ENCODE data around the gene WDFY4.

WDFY4 gene

GRCh38 chr10:48929413-48929990, 244.8 kb downstream of the WDFY4 start:
- no peak overlapping the region for H3K4me3 ChIP-seq (ENCODE audit: low read length)
- no peak for TF ChIP-seq ZNF274 (IDR thresholded peaks at IDR 0.05; ENCODE audit: low read depth, low read length)

GRCh38 chr10:48931188-48931587, 246.5 kb downstream of the WDFY4 start:
- no peak for TF ChIP-seq ZNF274 (IDR thresholded peaks at IDR 0.05; ENCODE audit: low read depth, low read length)
- no peak overlapping the region for H3K4me3 ChIP-seq (ENCODE audit: low read length)

GRCh38 chr10:48932831-48933664, 248.4 kb downstream of the WDFY4 start:
- TF ChIP-seq ZNF274 (IDR thresholded peaks at IDR 0.05; ENCODE audit: low read depth, low read length), result no peak
- no peak overlapping the region for H3K4me3 ChIP-seq (ENCODE audit: low read length)

GRCh38 chr10:48934672-48935501, 250.2 kb downstream of the WDFY4 start:
- TF ChIP-seq ZNF274 (IDR thresholded peaks at IDR 0.05; ENCODE audit: low read depth, low read length), result no peak
- H3K4me3 ChIP-seq (ENCODE audit: low read length), result no peak overlapping the region

GRCh38 chr10:48935577-48935976, 250.9 kb downstream of the WDFY4 start:
- H3K4me3 ChIP-seq (ENCODE audit: low read length), result no peak overlapping the region
- no peak for TF ChIP-seq ZNF274 (IDR thresholded peaks at IDR 0.05; ENCODE audit: low read depth, low read length)

GRCh38 chr10:48937796-48938195, 253.1 kb downstream of the WDFY4 start:
- no peak overlapping the region for H3K4me3 ChIP-seq (ENCODE audit: low read length)
- no peak for TF ChIP-seq ZNF274 (IDR thresholded peaks at IDR 0.05; ENCODE audit: low read depth, low read length)

- H3K4me3 ChIP-seq (ENCODE audit: low read length), result no peak overlapping the region
- TF ChIP-seq ZNF274 (IDR thresholded peaks at IDR 0.05; ENCODE audit: low read depth, low read length), result no peak
Measured at GRCh38 chr10:48938281-48938680, 253.6 kb downstream of the WDFY4 start.

- TF ChIP-seq ZNF274 (IDR thresholded peaks at IDR 0.05; ENCODE audit: low read depth, low read length), result no peak
- H3K4me3 ChIP-seq (ENCODE audit: low read length), result no peak overlapping the region
Measured at GRCh38 chr10:48938990-48939536, 254.4 kb downstream of the WDFY4 start.

- H3K4me3 ChIP-seq (ENCODE audit: low read length), result no peak within 1 kb of the TSS
- TF ChIP-seq ZNF274 (IDR thresholded peaks at IDR 0.05; ENCODE audit: low read depth, low read length), result no peak
Measured at GRCh38 chr10:48939790-48940325, 255.2 kb downstream of the WDFY4 start, which contains the start of gene LRRC18. Gene LRRC18 (minus strand): TSS chr10:48939840. CDS start chr10:48914155, 25,685 bp downstream.

GRCh38 chr10:48940372-48940771, 255.7 kb downstream of the WDFY4 start:
- H3K4me3 ChIP-seq (ENCODE audit: low read length), result no peak overlapping the region

GRCh38 chr10:48940958-48941357, 256.3 kb downstream of the WDFY4 start:
- TF ChIP-seq ZNF274 (IDR thresholded peaks at IDR 0.05; ENCODE audit: low read depth, low read length), result no peak
- H3K4me3 ChIP-seq (ENCODE audit: low read length), result no peak overlapping the region

More at GRCh38 chr10:48940372-48940771, 255.7 kb downstream of the WDFY4 start:
- TF ChIP-seq ZNF274 (IDR thresholded peaks at IDR 0.05; ENCODE audit: low read depth, low read length), result no peak

- H3K4me3 ChIP-seq (ENCODE audit: low read length), result no peak overlapping the region
- no peak for TF ChIP-seq ZNF274 (IDR thresholded peaks at IDR 0.05; ENCODE audit: low read depth, low read length)
Measured at GRCh38 chr10:48941427-48942075, 256.9 kb downstream of the WDFY4 start.

- TF ChIP-seq ZNF274 (IDR thresholded peaks at IDR 0.05; ENCODE audit: low read depth, low read length), result no peak
- no peak overlapping the region for H3K4me3 ChIP-seq (ENCODE audit: low read length)
Measured at GRCh38 chr10:48943096-48943495, 258.4 kb downstream of the WDFY4 start.

Data from GM08714 (cell line).